ENCODE measurements around the gene IMMP2L. TPM values are rescaled to one million over a fixed set of nuclear protein-coding genes. Genes with fewer than 3 reads are reported as not detected.

IMMP2L gene
- total RNA-seq, 2 donors from 2014 or later: 10.5 to 17.4 TPM

GRCh38 chr7:111205251-111205650 lies 357.0 kb downstream of the IMMP2L start:
- Histone ChIP-seq H3K27ac (no peak overlapping the region), H3K4me1 (no peaks in the 10 kb centered on the region), H3K27me3 (no peaks in the 10 kb centered on the region), H3K4me3 (no peak overlapping the region), H3K9me3 (peaks cover 0 to 4% (median 0%) of the 10 kb centered on the region in 3 donors), H3K36me3 (replicated peaks in 1 of 2; ENCODE audit: insufficient read depth in 1 of 2, low read depth in 2 of 2) (no peaks in the 10 kb centered on the region)
- WGBS, 2 donors: 76 to 87% methylated on average over 1 of the region's 1 CpG
- ATAC-seq (no peak), DNase-seq (no peak)
- intact Hi-C loops (cut with DNase I): no loop called here
- TF ChIP-seq CTCF (IDR thresholded peaks at IDR 0.05): no peak
- no peak for TF ChIP-seq POLR2A (IDR thresholded peaks at IDR 0.05)

- ATAC-seq: no peak
- Histone ChIP-seq H3K36me3 (replicated peaks in 1 of 2; ENCODE audit: insufficient read depth in 1 of 2, low read depth in 2 of 2) (no peaks in the 10 kb centered on the region), H3K4me1 (no peaks in the 10 kb centered on the region), H3K27me3 (no peaks in the 10 kb centered on the region), H3K4me3 (no peak overlapping the region), H3K27ac (no peak overlapping the region), H3K9me3 (peaks cover 0 to 4% (median 0%) of the 10 kb centered on the region in 3 donors)
- WGBS, 2 donors: 88 to 98% methylated on average over 4 of the region's 4 CpGs
- intact Hi-C loops (cut with DNase I): no loop called here
- no peak for DNase-seq
- TF ChIP-seq POLR2A (IDR thresholded peaks at IDR 0.05) (no peak), CTCF (IDR thresholded peaks at IDR 0.05) (no peak)
Measured at GRCh38 chr7:111202321-111202720, 360.0 kb downstream of the IMMP2L start.

GRCh38 chr7:111199643-111200042 lies 362.6 kb downstream of the IMMP2L start:
- Histone ChIP-seq H3K36me3 (replicated peaks in 1 of 2; ENCODE audit: insufficient read depth in 1 of 2, low read depth in 2 of 2) (no peaks in the 10 kb centered on the region), H3K4me1 (no peaks in the 10 kb centered on the region), H3K27ac (no peak overlapping the region), H3K27me3 (no peaks in the 10 kb centered on the region), H3K4me3 (no peak overlapping the region), H3K9me3 (peaks cover 0 to 4% (median 0%) of the 10 kb centered on the region in 3 donors)
- intact Hi-C loops (cut with DNase I): no loop called here
- TF ChIP-seq CTCF (IDR thresholded peaks at IDR 0.05) (no peak), POLR2A (IDR thresholded peaks at IDR 0.05) (no peak)
- no peak for DNase-seq
- no peak for ATAC-seq

GRCh38 chr7:111198255-111198654 lies 364.0 kb downstream of the IMMP2L start:
- no peak overlapping the region for H3K27ac ChIP-seq
- H3K4me3 ChIP-seq: no peak overlapping the region
- DNase-seq (peak in 1 of 4 donors; percentile 5), ATAC-seq (no peak)
- intact Hi-C loops (cut with DNase I): no loop called here
- peaks cover 0 to 4% (median 0%) of the 10 kb centered on the region in 3 donors for H3K9me3 ChIP-seq
- no peaks in the 10 kb centered on the region for H3K36me3 ChIP-seq (replicated peaks in 1 of 2; ENCODE audit: insufficient read depth in 1 of 2, low read depth in 2 of 2)
- H3K27me3 ChIP-seq: no peaks in the 10 kb centered on the region
- no peaks in the 10 kb centered on the region for H3K4me1 ChIP-seq
- TF ChIP-seq CTCF (IDR thresholded peaks at IDR 0.05) (no peak), POLR2A (IDR thresholded peaks at IDR 0.05) (no peak)
- 86 to 93% methylated on average over 4 of the region's 4 CpGs for WGBS, 2 donors

- intact Hi-C loops (cut with DNase I): no loop called here
- WGBS, 2 donors: 94 to 95% methylated on average over 8 of the region's 8 CpGs
- Histone ChIP-seq H3K27me3 (no peaks in the 10 kb centered on the region), H3K4me1 (no peaks in the 10 kb centered on the region), H3K27ac (no peak overlapping the region), H3K36me3 (replicated peaks in 1 of 2; ENCODE audit: insufficient read depth in 1 of 2, low read depth in 2 of 2) (no peaks in the 10 kb centered on the region), H3K9me3 (peaks cover 0 to 2% (median 0%) of the 10 kb centered on the region in 3 donors), H3K4me3 (no peak overlapping the region)
- TF ChIP-seq POLR2A (IDR thresholded peaks at IDR 0.05) (no peak), CTCF (IDR thresholded peaks at IDR 0.05) (no peak)
- DNase-seq (no peak), ATAC-seq (no peak)
Measured at GRCh38 chr7:111196655-111197054, 365.6 kb downstream of the IMMP2L start.

All from body of pancreas (tissue), 4 donors.